ENCODE measurements around the gene AIDA.
"Not testable (repeated sequence)": the region's sequence is repeated elsewhere in the genome, so short reads cannot be mapped to it uniquely, and the experiment has no call there.

Gene AIDA, protein sequence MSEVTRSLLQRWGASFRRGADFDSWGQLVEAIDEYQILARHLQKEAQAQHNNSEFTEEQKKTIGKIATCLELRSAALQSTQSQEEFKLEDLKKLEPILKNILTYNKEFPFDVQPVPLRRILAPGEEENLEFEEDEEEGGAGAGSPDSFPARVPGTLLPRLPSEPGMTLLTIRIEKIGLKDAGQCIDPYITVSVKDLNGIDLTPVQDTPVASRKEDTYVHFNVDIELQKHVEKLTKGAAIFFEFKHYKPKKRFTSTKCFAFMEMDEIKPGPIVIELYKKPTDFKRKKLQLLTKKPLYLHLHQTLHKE

GRCh38 chr1:222712253-222713090 is at the start of gene AIDA, which contains the start of gene BROX:
Gene AIDA (minus strand): TSS chr1:222712491. CDS start chr1:222712317, 174 bp downstream.
Gene BROX (plus strand): TSS chr1:222712564. CDS start chr1:222715700, 3,136 bp downstream.
- peak; percentile 87 to 92 for DNase-seq (ENCODE audit: low read depth in 2 of 2)

GRCh38 chr1:222761083-222761482 is 48.8 kb upstream of the AIDA start:
- no peak for DNase-seq (ENCODE audit: low read depth in 2 of 2)

GRCh38 chr1:222759451-222760035 is 47.3 kb upstream of the AIDA start:
- DNase-seq (ENCODE audit: low read depth in 2 of 2): no peak

DNA sequence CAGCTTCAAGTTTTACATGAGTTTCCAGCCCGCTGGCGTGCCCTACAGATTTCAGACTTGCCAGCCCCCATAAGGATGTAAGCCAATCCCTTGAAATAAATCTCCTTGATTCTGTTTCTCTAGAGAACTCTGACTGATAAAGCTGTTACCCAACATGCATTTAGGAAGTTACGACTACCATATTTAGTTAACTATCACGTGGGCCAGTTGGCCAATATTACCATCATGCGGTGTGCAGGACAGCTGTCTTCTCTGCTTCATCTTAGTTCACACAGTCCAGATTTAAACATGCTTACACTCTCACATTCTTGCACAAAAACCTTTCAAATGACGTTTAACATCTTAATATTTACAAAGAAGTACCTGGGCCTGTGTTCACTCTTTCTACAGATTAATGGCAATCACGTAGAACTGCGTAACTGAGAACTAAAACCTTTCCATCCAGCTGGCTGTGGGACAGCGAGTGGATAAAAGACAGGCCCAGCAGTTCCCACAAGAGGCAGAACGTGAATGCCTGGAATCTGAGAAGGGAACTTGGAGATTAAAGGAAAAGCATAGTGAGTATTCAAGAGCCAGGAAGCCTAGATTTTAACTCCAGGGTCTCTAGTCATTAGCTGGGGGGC is 45.5 kb upstream of the AIDA start:
- DNase-seq (ENCODE audit: low read depth in 2 of 2): no peak

DNA sequence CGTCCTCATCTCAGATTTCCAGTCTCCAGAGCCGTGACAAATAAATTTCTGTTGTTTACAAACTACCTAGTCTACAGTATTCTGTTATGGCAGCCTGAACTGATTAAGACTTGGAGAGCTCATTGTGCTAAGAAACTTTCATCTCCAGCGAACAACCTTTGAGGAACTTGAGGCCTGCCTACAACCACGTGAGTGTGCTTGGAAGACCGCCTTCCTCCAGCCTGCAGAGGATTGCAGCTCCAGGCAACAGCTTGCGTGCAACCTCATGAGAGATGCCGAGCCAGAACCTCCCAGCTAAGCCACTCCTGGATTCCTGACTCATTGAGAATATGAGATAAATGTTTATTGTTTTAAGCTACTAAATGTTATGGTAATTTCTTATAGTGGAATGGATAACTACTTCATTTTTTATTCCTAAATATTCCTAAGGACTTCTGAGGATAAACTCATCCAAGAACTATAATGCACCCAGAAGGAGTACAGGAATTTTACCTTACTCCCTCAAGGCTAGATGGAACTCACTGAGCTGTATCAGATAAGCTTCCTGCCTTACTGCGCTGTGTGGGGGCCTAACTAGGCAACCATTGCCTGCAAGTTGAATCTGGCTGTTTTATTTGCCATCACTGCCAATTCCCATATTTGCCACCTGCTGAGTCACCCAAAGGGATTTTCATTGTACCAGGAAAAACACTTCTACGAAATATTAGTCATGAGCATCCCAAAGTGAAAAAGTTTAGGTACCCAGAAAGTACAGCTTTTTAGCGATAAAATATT is 42.3 kb upstream of the AIDA start:
- no peak for DNase-seq (ENCODE audit: low read depth in 2 of 2)

DNA sequence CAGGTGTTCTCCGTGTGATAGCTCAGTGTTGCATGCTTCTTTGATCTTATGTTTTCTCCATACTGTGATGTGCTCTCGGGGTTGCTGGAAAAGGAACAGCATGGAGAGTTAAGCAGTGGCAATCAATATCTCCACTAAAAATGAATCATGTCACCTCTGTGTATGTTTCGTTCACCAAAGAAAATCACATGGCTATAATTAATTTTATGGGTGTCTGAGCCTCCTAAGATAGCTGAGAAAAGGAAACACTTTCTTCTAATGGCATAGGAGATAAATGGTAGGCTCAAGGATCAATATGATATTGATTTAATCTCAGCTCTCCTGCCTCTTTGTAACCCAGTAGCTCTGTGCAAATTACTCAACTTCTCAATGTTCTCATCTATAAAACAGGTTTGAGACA is 39.0 kb upstream of the AIDA start:
- DNase-seq (ENCODE audit: low read depth in 2 of 2): no peak

DNA sequence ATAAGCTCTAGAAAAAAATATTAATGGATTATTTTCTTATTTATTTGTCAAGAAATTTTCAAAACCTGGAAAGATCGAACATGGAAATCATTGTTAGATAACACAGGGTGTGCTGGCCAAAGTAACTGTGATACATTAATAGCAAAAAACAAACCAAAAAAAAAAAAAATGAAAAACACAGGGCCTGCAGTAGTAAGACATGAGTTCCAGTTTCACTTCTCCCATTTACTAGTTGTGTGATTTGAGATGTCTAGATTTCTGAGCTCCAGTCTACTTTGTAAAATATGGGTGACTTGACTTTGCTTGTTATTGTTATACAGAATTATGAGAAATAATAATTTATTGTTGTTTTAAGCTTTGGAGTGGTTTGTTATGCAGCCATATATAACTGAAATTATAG is 38.4 kb upstream of the AIDA start:
- no peak for DNase-seq (ENCODE audit: low read depth in 2 of 2)

- no peak for DNase-seq (ENCODE audit: low read depth in 2 of 2)
Observed at GRCh38 chr1:222749927-222750326, 37.6 kb upstream of the AIDA start.

- DNase-seq (ENCODE audit: low read depth in 2 of 2): not testable (repeated sequence)
Observed at GRCh38 chr1:222741630-222742457, 29.6 kb upstream of the AIDA start.

GRCh38 chr1:222739929-222740328 is 27.6 kb upstream of the AIDA start:
- no peak for DNase-seq (ENCODE audit: low read depth in 2 of 2)

DNA sequence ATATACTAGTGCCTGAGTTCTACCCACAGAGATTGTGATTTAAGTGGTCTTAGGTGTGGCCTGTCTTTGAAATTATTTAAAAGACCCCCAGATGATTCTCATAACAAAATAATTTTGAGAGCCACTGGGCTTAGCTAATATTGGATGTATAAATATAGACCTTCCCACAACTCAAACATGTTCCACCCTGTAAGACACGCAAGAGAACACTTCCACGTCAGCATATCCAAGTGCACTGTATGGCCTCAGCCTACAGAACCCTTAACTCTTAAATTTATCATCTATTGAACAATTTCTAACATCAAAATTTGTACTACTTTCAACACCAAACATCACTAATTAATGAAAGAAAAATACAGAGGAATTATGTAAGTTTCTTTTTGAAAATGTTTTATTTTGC is 27.2 kb upstream of the AIDA start:
- DNase-seq (ENCODE audit: low read depth in 2 of 2): no peak

DNA sequence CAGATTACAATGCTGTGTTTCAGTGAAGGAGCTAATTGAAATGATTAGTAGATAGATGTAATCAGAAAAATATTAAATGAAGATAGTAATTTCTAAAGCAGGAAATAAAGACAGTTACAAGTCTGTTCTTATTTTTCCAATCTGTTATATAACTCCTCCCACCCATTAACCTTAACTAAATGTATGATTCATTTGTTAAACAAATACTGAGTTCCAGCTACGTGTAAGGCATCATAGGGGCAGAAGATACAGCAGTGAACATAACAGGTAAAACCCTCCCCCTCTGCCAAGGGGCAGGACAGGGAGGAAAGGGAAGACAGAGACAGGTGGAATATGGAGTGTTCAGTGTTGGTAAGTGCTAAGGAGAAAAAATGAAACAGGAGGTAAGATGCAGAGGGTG is 24.7 kb upstream of the AIDA start, which contains the start of gene FAM177B:
FAM177B (plus strand) TSS at position 231 of the 400 bp plus-strand sequence. CDS start 9,344 bp downstream, outside the sequence.
- DNase-seq (ENCODE audit: low read depth in 2 of 2): no peak

DNA sequence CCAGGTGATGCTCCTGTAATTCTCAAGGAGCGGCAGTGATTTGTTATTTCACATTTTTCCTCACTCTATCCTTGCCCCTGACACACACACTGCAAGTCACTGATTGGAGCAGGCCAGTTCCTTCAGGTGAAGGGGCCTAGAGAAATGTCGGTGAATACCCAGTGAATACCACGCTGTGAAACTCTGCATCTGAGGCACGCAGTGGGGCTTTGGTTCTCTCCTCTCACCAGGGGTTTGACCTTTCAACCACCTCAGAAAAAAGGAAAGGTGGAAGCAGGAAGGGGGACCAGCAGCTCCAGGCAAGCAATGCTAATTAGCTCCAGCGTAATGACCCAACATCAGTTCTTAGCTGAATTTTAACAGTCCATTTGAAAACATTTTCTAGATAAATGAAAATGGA is 24.2 kb upstream of the AIDA start:
- no peak for DNase-seq (ENCODE audit: low read depth in 2 of 2)

GRCh38 chr1:222734740-222735139 is 22.4 kb upstream of the AIDA start:
- DNase-seq (ENCODE audit: low read depth in 2 of 2): no peak

- DNase-seq (ENCODE audit: low read depth in 2 of 2): no peak
Observed at GRCh38 chr1:222732216-222733159, 20.2 kb upstream of the AIDA start.

GRCh38 chr1:222730866-222731265 is 18.6 kb upstream of the AIDA start:
- DNase-seq (ENCODE audit: low read depth in 2 of 2): no peak

DNA sequence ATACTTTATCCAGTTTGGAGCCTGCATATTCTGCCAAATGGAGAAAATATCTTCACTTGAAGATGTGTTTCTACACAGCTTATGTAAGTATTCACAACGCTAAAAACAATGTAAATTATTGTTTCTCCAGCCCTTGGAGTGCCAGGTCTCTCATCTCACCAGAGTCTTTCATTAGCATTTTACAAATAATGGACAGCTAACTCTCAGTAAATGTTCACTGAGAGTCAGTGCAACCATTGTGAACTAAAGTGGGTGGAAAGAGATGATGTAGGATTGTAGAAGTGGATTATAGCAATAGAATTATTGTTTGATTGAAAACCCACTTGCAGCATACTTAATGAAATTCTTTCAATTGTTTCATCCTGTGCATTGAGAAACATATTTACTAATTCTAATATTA is 16.5 kb upstream of the AIDA start:
- DNase-seq (ENCODE audit: low read depth in 2 of 2): no peak

- DNase-seq (ENCODE audit: low read depth in 2 of 2): no peak
Observed at GRCh38 chr1:222716393-222716792, 4.1 kb upstream of the AIDA start.
